CD4-positive, alpha-beta T cell treated with Interleukin-10 for 1 hour (primary cell): ENCODE results near the gene EMCN.
"Not testable (repeated sequence)": the region's sequence is repeated elsewhere in the genome, so short reads cannot be mapped to it uniquely, and the experiment has no call there.

Experiments used
- DNase-seq: peaks from one replicate; pipeline ENCODE4 v3.0.0-alpha.2; 2020

EMCN gene

GRCh38 chr4:100369871-100370270 lies 148.0 kb downstream of the EMCN start:
- no peak for DNase-seq

DNA sequence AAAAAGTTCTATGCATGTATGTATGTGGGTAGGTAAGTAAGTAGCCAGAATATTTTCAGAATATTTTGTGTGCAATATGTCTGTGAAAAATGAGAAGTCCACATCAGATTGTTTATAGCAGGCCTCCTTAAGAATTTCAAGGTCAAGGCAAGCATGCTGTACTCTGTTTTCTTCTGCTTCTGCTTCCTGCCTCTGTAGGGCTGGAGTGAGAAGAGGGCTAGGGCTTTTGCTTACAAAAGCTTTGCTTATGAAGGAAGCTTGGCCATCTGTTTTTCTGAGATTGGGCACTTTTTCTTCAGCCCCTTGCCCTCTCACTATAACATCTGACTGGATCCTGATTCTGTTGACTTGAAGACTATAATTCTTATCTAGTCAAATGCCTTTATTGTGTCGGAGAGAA lies 150.4 kb downstream of the EMCN start:
- DNase-seq: no peak

DNA sequence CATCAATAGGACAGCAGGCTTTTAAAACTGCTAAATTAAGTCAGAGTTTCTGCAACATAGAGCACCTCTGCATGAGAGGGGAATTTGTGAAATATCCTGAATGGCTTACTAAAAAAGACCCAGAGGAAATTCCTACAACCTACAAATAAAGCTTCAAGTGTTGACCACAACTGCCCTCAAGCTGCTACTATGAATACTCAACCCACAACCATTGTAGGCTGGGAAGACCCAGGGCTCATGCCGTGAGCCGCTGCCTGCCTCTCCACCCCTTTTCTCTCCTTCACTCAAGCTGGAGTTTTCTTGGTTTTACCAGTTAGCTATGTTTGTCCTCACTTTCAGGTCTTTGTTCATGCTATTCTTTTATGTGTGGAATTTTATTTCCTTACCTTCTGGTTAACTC lies 151.6 kb downstream of the EMCN start:
- DNase-seq: no peak

DNA sequence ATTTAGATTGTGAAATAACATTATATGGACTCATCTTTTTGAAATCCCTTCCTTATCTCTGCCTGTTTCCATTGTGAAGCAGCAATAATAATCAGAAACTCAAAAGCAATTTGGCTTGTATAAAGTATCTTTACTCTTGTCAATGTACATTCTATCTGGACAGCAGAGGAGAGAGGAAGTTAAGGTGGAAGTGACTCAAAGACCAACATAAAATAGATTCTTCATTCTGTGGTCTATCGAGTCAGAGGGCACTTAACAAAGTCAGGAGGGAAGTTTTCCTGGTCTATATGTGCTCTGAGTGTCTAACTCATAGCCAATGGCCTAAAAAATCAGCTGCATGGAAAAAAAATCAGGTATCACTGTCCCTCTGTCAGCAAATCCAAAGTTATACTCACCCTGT lies 155.5 kb downstream of the EMCN start:
- DNase-seq: no peak

GRCh38 chr4:100361336-100361735 lies 156.5 kb downstream of the EMCN start:
- DNase-seq: no peak

DNA sequence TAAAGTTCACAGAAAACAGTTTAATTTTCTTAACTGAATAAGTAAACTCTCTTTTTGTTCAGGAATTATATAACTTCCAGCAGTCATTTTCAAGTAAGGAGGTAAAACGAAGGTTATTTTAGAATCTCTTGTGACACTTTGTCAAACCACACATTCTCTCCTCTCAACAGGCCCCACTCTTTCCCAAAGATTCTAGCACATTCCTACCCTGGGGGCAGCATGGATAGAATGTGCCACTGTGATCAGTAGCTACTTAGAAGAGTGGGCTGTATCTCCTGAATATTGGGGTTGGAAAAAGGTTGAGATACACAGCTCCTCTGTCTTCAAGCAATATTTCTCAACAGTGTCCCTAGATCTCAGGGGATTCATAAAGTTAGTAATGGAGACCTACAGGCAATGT lies 157.6 kb downstream of the EMCN start:
- no peak for DNase-seq

- no peak for DNase-seq
These were observed 158.4 kb downstream of the EMCN start for GRCh38 chr4:100359441-100359840.

GRCh38 chr4:100357542-100357941 lies 160.3 kb downstream of the EMCN start:
- no peak for DNase-seq

DNA sequence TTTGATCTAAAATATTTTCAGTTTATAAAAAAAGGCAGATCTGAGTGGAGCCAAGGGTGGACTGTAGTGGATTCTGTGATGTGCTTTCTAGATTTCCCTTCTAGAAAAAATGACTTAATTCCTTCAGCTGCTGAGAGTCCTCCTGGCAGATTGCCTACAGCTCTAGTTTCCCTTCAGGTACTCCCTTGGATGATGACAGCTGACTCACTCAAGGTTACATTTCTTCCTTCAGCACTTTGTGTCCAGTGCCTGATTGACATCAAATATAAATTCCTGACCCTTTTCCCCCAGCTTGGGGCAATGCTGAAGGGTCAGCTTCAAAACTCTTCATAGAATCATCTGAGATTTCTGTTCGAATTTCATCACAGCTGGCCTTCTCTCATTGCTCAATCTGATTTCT lies 161.7 kb downstream of the EMCN start:
- no peak for DNase-seq

DNA sequence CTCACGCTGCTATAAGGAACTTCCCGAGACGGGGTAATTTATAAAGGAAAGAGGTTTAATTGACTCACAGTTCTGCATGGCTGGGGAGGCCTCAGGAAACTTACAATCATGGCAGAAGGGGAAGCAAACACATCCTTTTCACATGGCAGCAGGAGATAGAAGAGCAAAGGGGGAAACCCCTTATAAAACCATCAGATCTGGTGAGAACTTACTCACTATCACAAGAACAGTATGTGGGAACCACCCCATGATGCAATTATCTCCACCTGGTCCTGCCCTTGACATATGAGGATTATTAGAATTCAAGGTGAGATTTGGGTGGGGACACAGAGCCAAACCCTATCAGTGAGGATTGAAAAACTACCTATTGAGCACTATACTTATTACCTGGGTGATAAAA lies 165.5 kb downstream of the EMCN start:
- not testable (repeated sequence) for DNase-seq

DNA sequence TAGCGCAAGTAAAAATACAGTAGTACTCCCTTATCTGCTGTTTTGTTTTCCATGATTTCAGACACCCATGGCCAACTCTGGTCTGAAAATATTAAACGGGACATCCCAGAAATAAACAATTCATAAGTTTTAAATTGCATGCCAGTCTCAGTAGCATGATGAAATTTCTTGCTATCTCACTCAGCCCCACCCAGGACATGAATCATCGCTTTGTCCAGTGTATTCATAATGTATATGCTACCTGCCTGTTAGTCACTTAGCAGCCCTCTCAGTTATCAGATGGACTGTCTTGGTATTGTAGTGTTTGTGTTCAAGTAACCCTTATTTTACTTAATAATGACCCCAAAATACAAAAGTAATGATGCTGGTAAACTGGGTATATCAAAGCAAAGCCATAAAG lies 169.3 kb downstream of the EMCN start:
- no peak for DNase-seq

- no peak for DNase-seq
These were observed 170.6 kb downstream of the EMCN start for GRCh38 chr4:100347241-100347640.

DNA sequence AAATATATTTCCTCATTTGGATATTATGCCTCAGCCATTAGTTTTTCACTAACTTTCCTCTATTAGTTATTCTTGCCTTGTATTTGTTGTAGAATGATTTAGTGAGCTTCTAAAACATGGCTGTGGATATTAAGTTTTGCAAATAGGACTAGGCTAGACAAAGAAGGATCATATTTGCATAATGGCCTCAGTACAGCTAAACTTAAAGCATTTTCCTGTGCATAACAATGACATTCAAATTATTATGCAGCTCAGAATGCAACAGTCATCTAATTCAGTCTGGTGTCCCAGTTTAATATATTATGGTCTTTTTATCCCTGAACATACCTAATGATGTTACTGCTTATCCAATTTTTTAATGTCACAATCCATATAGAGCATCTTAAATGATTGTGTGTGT lies 172.2 kb downstream of the EMCN start:
- no peak for DNase-seq
